GM23338 (cell line): ENCODE results near the gene KCNT1. TPM values are rescaled to one million over a fixed set of nuclear protein-coding genes. Genes with fewer than 3 reads are reported as not detected.

ENCODE experiments used
- ATAC-seq: fragments of 200-7000 bp; cut with Tn5 transposase; 3 replicates; pipeline ENCODE4 v1.9.1; 2020
- DNase-seq: peaks from one replicate; pipeline ENCODE4 v3.0.0-alpha.2; 2015; ENCODE audit warnings: low spot score
- H2AFZ ChIP-seq: fragments of 200-600 bp; sonication (generic); 2 replicates; pipeline ENCODE4 v1.8.0; 2016; ENCODE audit warnings: antibody characterized with exemption, mild to moderate bottlenecking, moderate library complexity
- H3F3A ChIP-seq: fragments of 200-600 bp; sonication (generic); replicated peaks from 2 replicates; pipeline ENCODE4 v1.8.0; 2017; ENCODE audit warnings: antibody characterized with exemption, mixed run types, low read depth
- H3K27ac ChIP-seq: fragments of 200-600 bp; sonication (generic); 2 replicates; pipeline ENCODE4 v1.6.1; 2016; ENCODE audit warnings: low read depth
- H3K27me3 ChIP-seq: fragments of 200-600 bp; sonication (generic); 2 replicates; pipeline ENCODE4 v1.8.0; 2016; ENCODE audit warnings: mild to moderate bottlenecking, mixed run types, moderate library complexity; ENCODE audit not compliant: insufficient read depth
- H3K36me3 ChIP-seq: fragments of 200-600 bp; sonication (generic); 2 replicates; pipeline ENCODE4 v1.8.0; 2016; ENCODE audit warnings: mild to moderate bottlenecking; ENCODE audit not compliant: insufficient read depth
- H3K4me1 ChIP-seq: fragments of 200-600 bp; sonication (generic); 2 replicates; pipeline ENCODE4 v1.8.0; 2016; ENCODE audit warnings: mild to moderate bottlenecking, moderate library complexity; ENCODE audit not compliant: insufficient read depth
- H3K4me2 ChIP-seq: fragments of 200-600 bp; sonication (generic); 2 replicates; pipeline ENCODE4 v1.7.1; 2017; ENCODE audit warnings: mixed run types
- H3K4me3 ChIP-seq: fragments of 200-600 bp; sonication (generic); 2 replicates; pipeline ENCODE4 v1.6.1; 2016; ENCODE audit warnings: mixed run types
- H3K79me2 ChIP-seq: fragments of 200-600 bp; sonication (generic); replicated peaks from 2 replicates; pipeline ENCODE4 v1.8.0; 2017; ENCODE audit warnings: mild to moderate bottlenecking; ENCODE audit not compliant: insufficient read depth
- H3K9me2 ChIP-seq: fragments of 200-600 bp; sonication (generic); 2 replicates; pipeline ENCODE4 v1.8.0; 2017; ENCODE audit not compliant: insufficient read depth
- H4K20me1 ChIP-seq: fragments of 200-600 bp; sonication (generic); replicated peaks from 2 replicates; pipeline ENCODE4 v1.8.0; 2017; ENCODE audit warnings: mild to moderate bottlenecking; ENCODE audit not compliant: insufficient read depth
- H3K27ac Mint-ChIP-seq: 2 replicates; pipeline ENCODE4 v1.8.0; 2020; ENCODE audit warnings: inconsistent platforms, mild to moderate bottlenecking, moderate library complexity, mixed read lengths
- H3K27me3 Mint-ChIP-seq: 3 replicates; pipeline ENCODE4 v1.8.0; 2022; ENCODE audit warnings: low read depth, mild to moderate bottlenecking, moderate library complexity, mixed read lengths, inconsistent platforms; ENCODE audit not compliant: insufficient read depth, poor library complexity
- H3K36me3 Mint-ChIP-seq: 3 replicates; pipeline ENCODE4 v1.8.0; 2021; ENCODE audit warnings: low read depth, mild to moderate bottlenecking, inconsistent platforms, moderate library complexity, mixed read lengths
- H3K4me1 Mint-ChIP-seq: 3 replicates; pipeline ENCODE4 v1.8.0; 2020; ENCODE audit warnings: mild to moderate bottlenecking, inconsistent platforms, mixed read lengths
- H3K4me3 Mint-ChIP-seq: 3 replicates; pipeline ENCODE4 v1.8.0; 2021; ENCODE audit warnings: moderate library complexity, mild to moderate bottlenecking, inconsistent platforms, mixed read lengths
- H3K9me3 Mint-ChIP-seq: 3 replicates; pipeline ENCODE4 v1.8.0; 2020; ENCODE audit warnings: moderate library complexity, mild to moderate bottlenecking, inconsistent platforms, mixed read lengths
- CREB1 ChIP-seq: fragments of 250-450 bp; sonication (Bioruptor Pico); IDR thresholded peaks from 2 replicates; pipeline ENCODE4 v1.5.0; 2020; ENCODE audit warnings: low read depth, mild to moderate bottlenecking, moderate library complexity
- CTCF ChIP-seq, 2 experiments: fragments of 200-600 bp in 1 of 2; sonication (generic) in 1 of 2; conservative IDR thresholded peaks; 2 replicates each; pipeline versions ENCODE4 v1.5.1 to v1.6.1; 2016 to 2017; ENCODE audit warnings: antibody characterized with exemption in 2 of 2, low read depth in 2 of 2, mild to moderate bottlenecking in 2 of 2, moderate library complexity in 1 of 2
- ETS1 ChIP-seq: IDR thresholded peaks from 2 replicates; pipeline ENCODE4 v1.6.1; 2016; ENCODE audit warnings: antibody characterized with exemption
- EZH2 ChIP-seq: fragments of 200-600 bp; sonication (generic); IDR thresholded peaks from one replicate; pipeline ENCODE4 v1.8.0; 2017; ENCODE audit warnings: antibody characterized with exemption, mild to moderate bottlenecking, low read depth; ENCODE audit not compliant: unreplicated experiment
- EZH2phosphoT487 ChIP-seq: fragments of 200-600 bp; sonication (generic); IDR thresholded peaks from one replicate; pipeline ENCODE4 v1.8.1; 2018; ENCODE audit warnings: antibody characterized with exemption; ENCODE audit not compliant: unreplicated experiment
- JUNB ChIP-seq: IDR thresholded peaks from one replicate; pipeline ENCODE4 v1.6.1; 2016; ENCODE audit warnings: antibody characterized with exemption; ENCODE audit not compliant: unreplicated experiment
- NANOG ChIP-seq: IDR thresholded peaks from 2 replicates; pipeline ENCODE4 v1.6.1; 2016; ENCODE audit warnings: antibody characterized with exemption, borderline replicate concordance
- POLR2AphosphoS5 ChIP-seq: IDR thresholded peaks from 2 replicates; pipeline ENCODE4 v1.6.1; 2016; ENCODE audit warnings: antibody characterized with exemption, low read depth
- REST ChIP-seq: IDR thresholded peaks from one replicate; pipeline ENCODE4 v1.6.1; 2018; ENCODE audit warnings: antibody characterized with exemption; ENCODE audit not compliant: unreplicated experiment
- STAT1 ChIP-seq: IDR thresholded peaks from one replicate; pipeline ENCODE4 v1.6.1; 2016; ENCODE audit warnings: antibody characterized with exemption; ENCODE audit not compliant: unreplicated experiment
- ZNF114 ChIP-seq: fragments of 250-450 bp; sonication (Bioruptor Pico); IDR thresholded peaks from 2 replicates; pipeline ENCODE4 v1.5.0; 2020; ENCODE audit warnings: mild to moderate bottlenecking, moderate library complexity
- ZNF331 ChIP-seq: fragments of 250-450 bp; sonication (Bioruptor Pico); IDR thresholded peaks from 2 replicates; pipeline ENCODE4 v1.5.0; 2020; ENCODE audit warnings: low read depth, mild to moderate bottlenecking, moderate library complexity
- polyA plus RNA-seq: library from polyadenylated mRNA; unstranded; fragments of >200 nt; fragmentation: Nextera tagmentation; extraction: Ambion mirVana; gene quantifications from 2 replicates; pipeline ENCODE4 v1.2.1, GENCODE V29; 2016
- total RNA-seq: library from RNA; depleted of rRNA; stranded (reverse); fragments of >200 nt; shearing (Covaris generic); gene quantifications from 2 replicates; pipeline ENCODE4 v1.2.3, GENCODE V29; 2014

Gene KCNT1
- total and polyA plus RNA-seq, 2 experiments from 2014 or later = 0.05 to 0.28 TPM

- Histone ChIP-seq H3K27ac (no peak overlapping the region), H3K4me2 (no peak overlapping the region), H3K4me1 (no peaks in the 10 kb centered on the region), H3K79me2 (no peaks in the 10 kb centered on the region), H3K9me2 (no peaks in the 10 kb centered on the region), H3K36me3 (no peaks in the 10 kb centered on the region), H3K4me3 (no peak overlapping the region), H3K27me3 (no peaks in the 10 kb centered on the region), H3F3A (no peaks in the 10 kb centered on the region), H2AFZ (no peak overlapping the region), H4K20me1 (no peaks in the 10 kb centered on the region)
- no peaks in the 10 kb centered on the region for H3K36me3 Mint-ChIP-seq
- no peak overlapping the region for H3K27ac Mint-ChIP-seq
- DNase-seq (no peak), ATAC-seq (no peak)
- H3K4me1 Mint-ChIP-seq = no peaks in the 10 kb centered on the region
- H3K4me3 Mint-ChIP-seq = no peak overlapping the region
- H3K9me3 Mint-ChIP-seq = no peaks in the 10 kb centered on the region
- TF ChIP-seq REST = no peak
- no peak for TF ChIP-seq STAT1
- TF ChIP-seq EZH2phosphoT487 = no peak
- TF ChIP-seq CTCF (conservative IDR thresholded peaks at IDR 0.05; ENCODE audit: low read depth in 2 of 2) = no peak
- TF ChIP-seq NANOG = no peak
- TF ChIP-seq CREB1 (CRISPR knock-in tag) = no peak
- TF ChIP-seq ZNF331 (CRISPR knock-in tag) = no peak
- TF ChIP-seq POLR2AphosphoS5 = no peak
- no peak for TF ChIP-seq EZH2
- TF ChIP-seq JUNB = no peak
- no peak for TF ChIP-seq ETS1
- no peak for TF ChIP-seq ZNF114 (CRISPR knock-in tag)
- peaks cover 7% of the 10 kb centered on the region for H3K27me3 Mint-ChIP-seq
Measured at GRCh38 chr9:135772702-135773493, 70.9 kb downstream of the KCNT1 start.
